ELF-1 (cell line): Measurements from ENCODE around the gene GTF2F2.
"Not testable (repeated sequence)": the region's sequence is repeated elsewhere in the genome, so short reads cannot be mapped to it uniquely, and the experiment has no call there.

Source experiments
- DNase-seq: peaks from one replicate; pipeline ENCODE4 v3.0.0-alpha.2; 2016; ENCODE audit warnings: low read depth, low spot score

GTF2F2 gene

DNA sequence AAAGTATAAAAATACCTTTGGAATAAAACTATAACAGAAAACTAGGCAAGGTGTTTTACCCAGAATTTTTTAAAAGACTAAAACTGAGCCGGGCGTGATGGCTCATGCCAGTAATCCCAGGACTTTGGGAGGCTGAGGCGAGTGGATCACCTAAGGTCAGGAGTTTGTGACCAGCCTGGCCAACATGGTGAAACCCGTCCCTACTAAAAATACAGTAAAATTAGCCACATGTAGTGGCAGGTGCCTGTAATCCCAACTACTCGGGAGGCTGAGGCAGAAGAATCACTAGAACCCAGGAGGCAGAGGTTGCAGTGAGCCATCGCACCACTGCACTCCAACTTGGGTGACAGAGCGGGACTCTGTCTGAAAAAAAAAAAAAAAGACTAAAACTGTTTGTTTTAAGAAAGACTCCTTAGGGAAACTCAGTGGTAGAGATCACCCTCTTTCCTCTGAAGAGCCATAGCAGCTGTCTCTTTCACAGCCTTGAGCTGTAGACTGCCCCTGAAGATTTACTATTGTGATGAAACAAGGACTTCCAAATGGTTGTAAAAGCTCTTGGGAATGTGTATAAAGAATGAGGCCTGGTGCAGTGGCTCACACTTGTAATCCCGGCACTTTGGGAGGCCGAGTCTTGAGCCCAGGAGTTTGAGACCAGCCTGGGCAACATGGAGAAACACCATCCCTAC is 95.2 kb downstream of the GTF2F2 start:
- DNase-seq, result peak; percentile 21

DNA sequence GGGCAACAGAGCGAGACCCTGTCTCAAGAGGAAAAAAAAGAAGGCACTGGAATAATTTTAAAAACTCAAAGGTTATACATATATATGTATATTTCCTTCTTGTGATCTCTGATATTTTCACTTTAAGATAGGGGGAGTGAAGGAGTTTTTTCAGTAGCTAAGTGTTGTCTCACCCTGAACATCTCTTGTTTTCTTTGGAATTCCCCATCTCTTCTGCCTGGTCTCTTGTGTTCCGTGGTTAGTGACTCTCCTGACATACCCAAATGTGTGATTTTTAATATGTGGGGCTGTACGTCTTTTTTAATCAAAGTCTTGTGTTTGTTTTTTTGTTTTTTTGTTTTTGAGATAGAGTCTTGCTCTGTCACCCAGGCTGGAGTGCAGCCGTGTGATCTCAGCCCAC is 95.9 kb downstream of the GTF2F2 start:
- no peak for DNase-seq

DNA sequence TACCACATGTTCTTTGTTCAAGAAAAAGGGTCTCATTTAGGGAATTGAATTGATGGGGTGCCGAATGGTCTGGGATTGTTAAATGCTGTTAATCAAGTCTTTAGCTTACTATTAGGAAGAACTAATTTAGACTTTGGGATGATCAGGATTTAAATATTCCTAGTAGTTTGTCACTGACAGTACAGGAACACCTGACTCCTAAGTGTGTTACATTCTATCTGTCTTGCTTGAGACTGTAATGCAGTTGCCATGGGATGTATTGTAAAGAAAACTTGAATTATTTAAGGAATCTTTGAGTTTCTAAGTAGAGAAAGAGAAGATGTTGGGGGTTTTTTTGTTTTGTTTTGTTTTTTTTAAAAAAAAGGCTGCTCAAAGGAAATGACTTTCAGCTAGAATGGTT is 98.4 kb downstream of the GTF2F2 start:
- no peak for DNase-seq

DNA sequence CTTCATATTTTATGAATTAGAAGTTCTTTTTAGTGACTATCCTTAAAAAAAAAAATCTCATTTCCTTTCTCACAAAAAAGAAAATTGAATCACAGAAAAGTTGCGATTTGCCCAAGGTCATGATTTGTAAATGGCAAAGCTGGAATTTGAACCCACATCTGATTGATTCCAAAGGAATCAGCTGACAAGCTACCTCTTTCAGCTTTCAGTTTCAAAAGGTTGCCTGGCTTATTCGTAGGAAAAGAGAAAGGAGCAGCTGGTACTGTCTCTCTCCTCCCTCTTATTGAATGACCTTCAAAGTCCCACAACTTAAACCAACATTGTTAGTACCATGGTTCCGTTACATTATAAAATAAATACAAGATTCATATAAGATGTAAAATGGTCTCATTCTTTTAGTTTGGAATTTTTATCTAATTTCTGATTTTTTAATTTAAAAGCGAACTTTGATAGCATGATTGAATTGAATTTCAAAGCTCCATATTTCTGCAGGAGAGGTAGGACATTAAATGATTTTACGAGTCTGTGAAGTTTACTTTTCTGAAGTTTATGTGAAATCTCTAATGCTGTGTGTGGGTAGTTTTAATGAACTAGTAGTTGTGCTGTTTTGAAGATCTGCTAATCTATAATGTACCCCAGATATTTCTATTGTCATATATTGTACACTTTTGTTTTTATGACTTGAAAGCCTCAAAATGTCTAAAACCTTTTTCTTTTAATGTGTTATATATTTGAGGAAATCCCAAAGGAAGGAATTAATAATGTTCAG is 99.0 kb downstream of the GTF2F2 start:
- no peak for DNase-seq

DNA sequence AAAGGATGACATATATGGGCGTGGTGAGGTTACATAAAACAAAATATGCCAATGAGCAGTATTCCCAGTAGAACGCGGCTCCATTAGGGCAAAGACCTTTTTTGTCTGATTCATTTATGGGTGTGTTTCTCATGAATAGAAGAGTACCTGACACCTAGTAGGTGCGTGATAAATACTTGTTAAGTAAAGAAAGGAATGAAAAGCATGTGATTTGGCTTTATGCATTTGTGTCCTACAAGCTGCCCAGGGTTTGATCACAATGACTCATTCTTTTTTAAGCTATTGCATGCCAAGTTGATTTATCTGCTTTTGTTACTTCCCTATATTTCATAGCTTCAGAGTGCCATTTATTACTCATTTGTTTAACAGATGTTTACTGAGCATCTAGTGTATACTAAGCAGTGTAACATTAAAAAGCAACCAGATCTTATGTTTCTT is 99.6 kb downstream of the GTF2F2 start:
- DNase-seq, result no peak

DNA sequence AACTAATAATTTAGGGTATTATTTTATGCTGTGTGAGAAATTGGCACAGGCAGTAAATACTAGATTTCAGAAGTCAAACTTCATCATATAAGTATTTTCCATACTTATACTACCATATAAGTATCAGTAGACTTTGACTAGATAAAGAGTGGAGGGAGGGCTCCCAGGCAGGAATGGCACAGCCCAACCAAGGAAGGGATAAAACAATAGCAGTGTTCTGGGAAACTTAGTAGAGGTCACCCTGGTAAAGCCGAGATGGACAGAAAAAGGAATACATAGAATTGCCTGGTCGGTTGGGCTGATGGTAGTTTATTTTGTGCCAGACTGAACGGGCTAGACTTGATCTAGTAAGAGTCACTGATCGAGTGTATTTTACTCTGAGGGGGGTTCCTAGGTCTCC is 100.1 kb downstream of the GTF2F2 start:
- no peak for DNase-seq

DNA sequence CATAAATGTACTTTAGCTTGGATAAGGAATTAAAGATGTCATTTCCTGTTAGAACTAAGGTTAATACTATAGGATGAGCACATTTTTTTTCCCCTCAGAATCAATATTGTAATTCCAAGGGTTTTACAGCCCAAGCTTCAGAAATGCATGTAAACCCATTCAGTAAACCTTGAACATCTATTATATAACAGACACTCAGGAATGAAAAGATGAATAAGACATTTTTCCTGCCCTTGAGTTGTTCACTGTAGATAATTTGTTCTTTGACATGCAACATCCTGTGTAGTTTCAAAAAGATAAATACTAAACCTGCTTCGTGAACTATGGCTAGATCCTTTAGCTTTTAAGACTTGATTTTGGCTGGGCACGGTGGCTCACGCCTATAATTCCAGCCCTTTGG is 102.2 kb downstream of the GTF2F2 start:
- DNase-seq, result no peak

DNA sequence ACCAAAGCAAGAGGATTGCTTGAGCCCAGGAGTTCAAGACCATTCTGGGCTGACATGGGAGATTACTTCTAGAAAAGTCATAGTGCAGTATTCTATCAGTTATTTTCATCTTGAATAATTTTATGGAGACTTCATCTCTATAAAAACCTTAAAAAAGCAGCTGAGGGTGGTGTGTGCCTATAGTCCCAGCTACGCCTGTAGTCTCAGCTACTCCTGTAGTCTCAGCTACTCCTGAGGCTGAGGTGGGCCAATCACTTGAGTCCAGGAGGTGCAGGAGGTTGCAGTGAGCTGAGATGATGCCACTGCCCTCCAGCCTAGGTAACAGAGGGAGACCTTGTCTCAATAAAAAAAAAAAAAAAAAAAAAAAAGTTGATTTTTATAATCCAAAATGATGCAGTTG is 102.6 kb downstream of the GTF2F2 start:
- DNase-seq, result no peak

DNA sequence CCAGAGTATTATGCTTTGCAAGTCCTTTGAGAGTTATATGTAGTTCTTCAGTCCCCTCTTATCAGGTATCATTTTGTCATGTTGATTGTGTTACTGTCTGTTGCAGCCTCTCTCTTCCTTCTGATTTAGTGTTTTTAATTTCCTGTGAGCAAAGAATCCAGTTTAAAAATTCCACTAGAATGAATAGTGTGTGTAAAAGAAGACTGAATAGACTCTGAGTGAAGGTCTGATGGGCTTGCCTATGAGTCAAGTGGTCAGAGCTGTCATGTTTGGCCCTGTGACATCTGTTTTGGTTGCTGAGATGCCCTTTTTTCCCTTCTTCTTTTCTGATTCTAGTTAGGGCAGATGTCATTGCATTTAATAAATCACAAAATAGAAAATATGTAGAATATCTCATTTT is 103.9 kb downstream of the GTF2F2 start:
- no peak for DNase-seq

DNA sequence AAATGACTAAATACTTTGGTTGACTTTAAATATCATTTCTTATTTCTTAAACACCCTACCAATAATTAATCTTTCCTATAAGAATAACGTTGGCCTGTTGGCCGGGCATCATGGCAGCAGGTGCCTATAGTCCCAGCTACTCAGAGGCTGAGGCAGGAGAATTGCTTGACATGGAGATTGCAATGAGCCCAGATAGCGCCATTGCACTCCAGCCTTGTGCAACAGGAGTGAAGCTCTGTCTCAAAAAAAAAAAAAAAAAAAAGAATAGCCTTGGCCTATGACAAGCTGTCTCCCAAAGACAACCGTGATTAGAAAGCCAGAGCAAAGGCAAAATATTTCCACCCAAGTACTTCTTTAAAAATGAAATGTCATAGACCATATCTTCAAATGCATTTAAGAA is 105.1 kb downstream of the GTF2F2 start:
- no peak for DNase-seq

DNA sequence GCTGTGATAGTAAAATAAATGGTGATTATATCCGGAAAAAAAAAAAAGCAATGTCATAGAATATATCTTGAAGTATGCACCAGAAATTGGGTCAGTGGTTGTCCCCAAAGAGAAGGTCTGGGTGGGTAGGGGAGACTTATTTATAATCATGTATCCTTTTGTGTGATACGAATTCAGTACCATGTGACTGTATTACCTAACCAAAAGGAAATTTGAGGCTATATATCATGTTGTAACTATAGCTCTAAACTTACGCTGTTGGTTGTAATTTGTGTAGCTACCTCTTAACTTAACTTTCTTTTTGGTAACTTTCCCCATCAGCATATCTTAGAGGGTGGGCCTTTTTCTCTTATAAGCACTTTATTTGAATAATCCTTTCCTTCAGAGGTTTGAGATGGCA is 105.7 kb downstream of the GTF2F2 start:
- DNase-seq, result no peak

DNA sequence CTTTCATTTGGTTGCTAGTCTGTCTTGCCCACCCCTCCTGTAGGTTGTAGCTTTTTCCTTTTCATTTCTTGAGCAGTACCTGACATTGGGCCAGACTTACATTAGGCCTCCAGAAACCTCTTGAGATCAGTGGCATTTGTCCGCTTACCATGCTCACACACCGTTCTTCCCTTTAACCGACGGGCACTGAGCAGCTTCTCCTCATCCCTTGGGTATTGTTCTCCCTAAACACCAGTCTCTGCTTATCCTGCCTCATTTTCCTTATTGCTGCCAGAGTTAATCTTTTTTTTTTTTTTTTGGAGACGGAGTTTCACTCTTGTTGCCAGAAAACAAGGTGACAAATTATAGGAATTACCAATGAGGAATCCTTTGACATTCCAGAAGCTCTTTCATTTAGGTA is 107.7 kb downstream of the GTF2F2 start:
- no peak for DNase-seq

DNA sequence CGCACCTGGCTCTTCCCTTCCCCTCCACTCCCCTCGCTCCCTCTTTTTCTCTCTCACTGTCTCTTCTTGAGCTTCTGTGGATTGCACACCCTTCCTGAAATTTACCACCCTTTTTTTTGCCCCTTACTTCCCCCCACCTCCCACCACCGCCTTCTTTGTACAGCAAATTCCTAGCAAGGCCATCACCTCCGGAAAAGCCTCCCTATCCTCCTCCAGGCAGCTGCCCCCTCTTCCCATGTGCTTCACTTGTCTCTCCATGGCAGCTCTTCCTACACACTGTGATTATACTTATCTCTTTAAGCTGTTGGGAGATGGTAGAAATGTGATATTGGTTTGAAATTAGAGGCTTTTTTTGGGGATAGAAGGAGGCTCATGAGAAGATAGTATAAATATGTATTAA is 108.9 kb downstream of the GTF2F2 start:
- DNase-seq, result no peak

DNA sequence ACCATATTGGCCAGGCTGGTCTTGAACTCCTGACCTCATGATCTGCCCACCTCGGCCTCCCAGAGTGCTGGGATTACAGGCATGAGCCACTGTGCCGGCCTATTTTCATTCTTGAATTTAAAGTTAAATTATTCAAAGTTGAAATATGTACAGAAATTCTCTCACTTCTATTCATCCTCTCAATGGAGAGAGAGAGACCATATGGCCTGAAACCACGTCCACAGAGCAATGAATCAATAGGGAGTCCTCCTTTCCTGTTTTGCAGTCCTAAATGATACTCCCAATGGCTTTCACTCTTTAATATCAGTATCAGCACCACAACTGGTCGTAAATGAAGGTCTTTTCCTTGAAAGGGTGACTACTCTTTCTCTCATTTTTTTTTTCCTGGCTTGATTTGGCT is 111.0 kb downstream of the GTF2F2 start:
- no peak for DNase-seq

DNA sequence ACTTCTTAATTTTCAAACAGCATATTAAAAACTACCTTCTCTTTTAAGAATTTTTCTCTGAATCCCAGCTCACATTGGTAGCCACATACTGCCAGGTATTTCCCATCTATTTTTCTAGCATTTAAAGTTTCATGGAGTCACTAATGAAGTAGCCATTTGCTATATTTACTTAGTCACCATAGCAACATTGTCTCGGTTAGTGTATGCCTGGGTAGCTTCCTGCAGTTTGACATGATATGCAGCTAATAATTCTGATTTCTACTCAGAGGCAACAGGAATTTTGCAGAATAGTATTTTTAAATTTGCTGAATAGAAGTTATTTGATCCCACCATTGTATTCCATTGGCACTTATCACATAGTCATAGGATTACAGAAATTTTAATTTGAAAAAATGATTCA is 111.4 kb downstream of the GTF2F2 start:
- DNase-seq, result no peak

DNA sequence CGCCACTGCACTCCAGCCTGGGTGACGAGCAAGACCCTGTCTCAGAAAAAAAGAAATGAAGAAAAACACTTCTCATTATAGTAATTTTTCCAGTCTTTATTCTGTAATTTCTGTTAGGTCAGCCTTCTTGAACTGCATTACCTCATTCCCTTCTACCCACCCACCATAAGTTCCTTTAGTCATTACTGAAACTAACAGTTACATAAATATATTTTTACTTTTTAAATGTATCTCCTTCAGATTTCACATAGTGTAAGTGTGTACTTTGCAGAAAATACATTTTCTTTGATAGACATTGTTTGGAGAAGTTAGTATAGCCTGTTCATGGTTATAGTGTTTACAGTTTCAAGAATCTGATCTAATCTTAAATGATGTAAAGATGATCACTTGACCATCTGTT is 112.3 kb downstream of the GTF2F2 start:
- no peak for DNase-seq

DNA sequence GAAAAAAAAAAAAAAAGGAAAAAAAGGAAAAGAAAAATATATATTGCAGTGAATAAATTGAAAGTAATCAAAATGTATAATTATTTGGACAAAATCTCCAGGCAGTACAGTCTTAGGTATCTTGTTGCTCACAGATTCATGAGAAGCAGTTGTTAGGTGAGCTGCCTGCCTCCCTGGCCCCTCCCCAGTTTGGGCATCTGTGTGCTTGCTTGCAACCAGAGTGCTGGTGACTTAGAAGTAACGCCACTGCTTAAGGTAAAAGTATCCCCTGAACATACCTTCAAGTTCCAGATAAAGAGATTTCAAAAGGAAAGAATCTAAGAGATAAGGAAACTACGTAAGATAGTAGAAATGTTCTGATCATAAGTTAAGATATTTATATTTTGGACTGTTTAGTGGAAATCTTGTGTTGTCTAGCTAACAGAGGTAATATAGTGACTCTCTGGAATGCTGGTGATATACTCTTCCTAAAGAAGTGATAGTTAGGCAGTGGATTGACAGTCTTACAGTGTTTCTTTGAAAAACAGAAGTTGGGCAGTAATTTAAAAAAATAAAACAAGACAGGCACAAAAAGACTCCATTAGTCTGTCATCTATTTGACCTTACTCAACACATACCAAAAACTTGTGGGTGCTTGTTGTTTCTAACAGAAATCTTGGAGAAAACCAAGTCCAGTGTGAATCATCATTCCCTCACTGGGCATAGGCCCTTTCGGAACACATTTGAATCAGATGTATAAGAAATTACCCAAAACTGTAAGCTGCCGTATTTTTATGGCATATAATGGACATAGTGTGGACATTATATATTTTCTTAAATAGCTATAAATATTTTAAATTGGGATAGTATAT is 118.9 kb downstream of the GTF2F2 start:
- no peak for DNase-seq

DNA sequence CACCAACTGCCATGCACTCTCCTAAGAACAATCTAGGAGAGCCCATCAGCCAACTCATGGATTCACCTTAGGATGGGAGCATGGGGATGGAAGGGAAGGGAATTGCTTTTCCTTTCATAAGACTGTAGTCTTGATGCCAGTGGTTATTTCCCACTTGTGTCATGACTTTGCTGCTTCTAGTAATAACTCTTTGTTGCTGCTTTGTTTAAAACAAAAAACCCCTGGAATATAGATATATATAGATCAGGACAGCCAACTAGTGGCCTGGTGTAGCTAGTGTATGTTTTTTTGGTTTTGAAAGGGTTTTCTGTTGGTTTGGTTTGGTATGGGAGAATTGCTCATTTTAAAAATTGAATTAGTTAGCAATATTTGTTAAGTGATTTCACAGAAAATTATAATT is 119.8 kb downstream of the GTF2F2 start:
- DNase-seq, result no peak

DNA sequence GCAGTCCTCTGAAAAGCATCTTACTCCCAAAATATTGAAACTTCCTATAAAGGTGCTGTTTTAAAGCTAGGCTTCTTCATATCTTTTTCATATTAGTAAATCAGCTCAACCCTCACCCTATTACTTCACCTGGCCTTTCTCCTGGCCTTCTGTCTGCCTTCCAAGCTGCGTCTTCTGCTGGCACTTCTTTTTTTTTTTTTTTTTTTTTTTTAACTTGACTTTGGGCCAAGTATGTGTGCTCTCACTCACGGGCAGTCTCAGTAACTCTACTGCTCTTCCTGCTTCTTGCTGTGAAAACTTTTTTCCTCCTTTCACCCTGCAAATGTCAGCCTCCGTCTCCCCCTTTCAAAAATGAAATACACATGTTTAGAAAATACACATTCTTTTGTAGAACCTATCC is 121.8 kb downstream of the GTF2F2 start:
- DNase-seq, result no peak

DNA sequence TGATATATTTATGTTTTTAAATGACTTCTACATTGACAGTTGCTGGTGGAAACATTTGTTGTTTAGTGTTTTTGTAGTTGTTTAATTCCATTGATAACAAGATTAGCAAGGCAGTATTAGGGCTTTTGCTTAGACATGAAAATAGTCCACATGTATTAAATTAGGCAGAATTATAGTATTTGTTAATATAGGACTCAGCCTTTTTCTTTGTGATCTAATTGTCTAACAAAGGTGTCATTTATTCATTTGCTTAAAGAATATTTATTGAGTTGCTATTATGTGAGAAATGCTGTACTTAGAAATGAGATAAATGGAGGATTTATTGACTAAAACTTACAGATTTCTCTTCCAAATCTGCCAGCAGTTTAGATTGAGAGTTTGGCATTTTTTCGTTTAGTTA is 122.2 kb downstream of the GTF2F2 start:
- DNase-seq, result no peak

DNA sequence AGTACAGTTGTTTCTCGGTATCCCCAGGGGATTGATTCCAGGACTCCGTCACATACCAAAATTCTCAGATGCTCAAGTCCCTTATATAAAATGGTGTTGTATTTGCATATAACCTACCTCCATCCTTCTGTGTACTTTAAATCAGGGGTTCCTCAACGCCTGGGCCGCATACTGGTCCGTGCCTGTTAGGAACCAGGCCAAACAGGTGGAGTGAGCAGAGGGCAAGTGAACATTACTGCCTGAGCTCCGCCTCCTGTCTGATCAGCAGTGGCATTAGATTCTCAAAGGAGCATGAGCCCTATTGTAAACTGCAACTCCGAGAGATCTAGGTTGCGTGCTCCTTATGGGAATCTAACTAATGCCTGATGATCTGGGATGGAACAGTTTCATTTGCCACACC is 122.8 kb downstream of the GTF2F2 start:
- DNase-seq, result no peak

DNA sequence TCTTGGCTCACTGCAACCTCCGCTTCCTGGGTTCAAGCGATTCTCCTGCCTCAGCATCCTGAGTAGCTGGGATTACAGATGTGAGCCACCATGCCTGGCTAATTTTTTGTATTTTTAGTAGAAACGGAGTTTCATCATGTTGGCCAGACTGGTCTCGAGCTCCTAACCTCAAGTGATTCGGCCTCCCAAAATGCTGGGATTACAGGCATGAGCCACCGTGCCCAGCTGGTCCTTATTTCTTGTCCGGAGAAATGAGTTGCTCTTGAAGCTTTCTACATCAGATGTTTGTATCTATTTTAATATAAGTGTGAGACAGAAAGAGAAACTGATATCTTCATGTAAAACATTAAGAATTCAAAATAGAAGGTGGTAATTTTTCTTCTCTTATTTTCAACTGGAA is 124.4 kb downstream of the GTF2F2 start:
- not testable (repeated sequence) for DNase-seq

DNA sequence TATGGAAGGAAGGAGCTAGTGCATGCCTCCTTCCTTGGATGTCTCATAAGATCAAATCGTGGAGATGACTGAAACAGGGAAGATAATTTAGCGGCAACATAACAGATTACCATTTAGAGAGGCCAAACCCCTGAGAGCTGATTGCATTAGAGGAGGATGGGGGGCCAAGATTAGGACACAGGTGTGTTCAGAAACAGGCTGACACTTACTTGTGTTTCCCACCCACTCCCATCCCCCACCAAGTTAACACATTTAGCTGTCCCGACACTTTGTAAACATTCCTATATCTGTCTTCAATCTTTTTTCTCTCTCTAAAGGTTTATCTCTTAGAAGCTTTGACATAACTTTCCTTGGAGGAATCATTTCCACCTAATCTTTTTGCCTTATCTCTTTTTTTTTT is 129.4 kb downstream of the GTF2F2 start:
- no peak for DNase-seq
